ENCODE measurements around the gene WDR75. TPM values are rescaled to one million over a fixed set of nuclear protein-coding genes. Genes with fewer than 3 reads are reported as not detected.

WDR75 gene
- total and polyA plus RNA-seq, 9 of the 15 experiments (the other 6 are each of a cell fraction or from before 2014, with no cell fraction given), result 50.9 to 111 (median 76.4) TPM

DNA sequence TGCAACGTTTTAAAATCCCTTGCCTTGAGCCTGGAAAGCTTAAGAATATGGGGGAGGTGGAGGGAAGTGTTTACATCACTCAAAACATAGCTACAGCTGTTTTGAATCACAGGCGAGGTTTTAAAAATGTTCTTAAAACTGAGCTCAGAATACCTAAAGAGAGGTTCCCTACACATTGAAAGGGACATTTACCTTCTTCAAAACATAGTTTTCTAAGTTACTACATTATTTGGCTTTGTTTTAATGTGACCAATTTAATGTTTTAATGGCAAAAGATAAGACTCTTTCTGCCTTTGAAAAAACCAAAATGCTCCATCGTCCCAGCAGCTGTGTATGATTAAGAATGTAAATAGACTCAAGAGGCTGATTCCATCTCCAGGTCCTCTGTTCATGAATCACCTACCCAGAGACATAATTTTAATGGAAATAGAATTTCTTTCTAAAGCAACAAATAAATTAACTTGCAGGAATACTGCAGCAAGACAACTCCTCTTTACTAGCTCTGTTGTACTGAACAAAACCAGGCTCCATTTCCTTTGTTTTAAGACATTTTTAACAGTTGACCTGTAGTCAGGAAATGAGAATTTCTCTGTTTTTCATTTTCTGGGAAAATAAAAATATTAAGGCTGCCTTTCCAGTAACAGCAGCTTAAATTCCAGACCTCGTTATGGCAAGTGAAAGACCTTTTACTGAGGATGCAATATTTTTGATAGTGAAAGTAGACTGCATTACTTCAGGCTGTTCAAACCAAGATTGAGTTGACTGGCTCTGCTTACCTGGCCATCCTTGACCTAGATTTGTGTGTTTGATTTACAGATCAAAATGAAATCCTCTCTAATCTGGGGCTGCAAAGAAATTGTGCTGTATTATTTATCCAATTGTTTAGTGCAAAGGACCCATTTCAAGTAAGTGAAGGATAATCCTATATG is 33.7 kb upstream of the WDR75 start:
- intact Hi-C loops (cut with micrococcal nuclease), result no loop called here
- POLR2A ChIA-PET, result interaction anchor here (0.7 kb wide), 1 partner anchor 392 kb away, joined by 4 read pairs; no protein-coding TSS in a partner anchor

DNA sequence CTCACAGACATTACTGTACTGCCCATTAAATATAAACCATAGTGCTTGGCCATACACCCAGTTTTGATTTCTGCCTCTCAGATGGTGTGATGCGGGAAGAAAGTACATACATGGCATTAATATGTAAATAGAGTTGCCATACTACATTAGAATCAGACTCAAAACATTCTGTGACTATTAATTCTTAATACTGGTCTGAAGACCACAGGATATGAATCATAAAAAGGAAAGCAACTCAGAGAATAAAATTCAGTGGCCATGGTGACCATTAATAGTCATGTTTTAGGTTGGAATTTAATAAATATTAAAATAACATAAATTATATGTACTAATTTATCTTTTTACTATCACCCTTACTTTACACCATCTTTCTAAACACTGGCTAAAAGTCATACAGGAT is 33.0 kb upstream of the WDR75 start:
- no peaks in the 10 kb centered on the region for H3K27me3 ChIP-seq (ENCODE audit: control insufficient read depth in 2 of 2, insufficient read depth in 2 of 2, low read length in 2 of 2)
- no peaks in the 10 kb centered on the region for H3K4me1 ChIP-seq (replicated peaks in 1 of 2; ENCODE audit: control insufficient read depth in 2 of 2, insufficient read depth in 2 of 2, low read length in 2 of 2)
- no peak overlapping the region for H3K27ac ChIP-seq (ENCODE audit: extremely low read depth, low read depth, low read length)
- no peak overlapping the region for H2AFZ ChIP-seq (ENCODE audit: low read depth, low read length)
- no peak overlapping the region for H3K4me3 ChIP-seq
- POLR2A ChIA-PET, result no interaction called here
- H3K9me1 ChIP-seq (ENCODE audit: control insufficient read depth, insufficient read depth, low read length), result no peaks in the 10 kb centered on the region
- no peak overlapping the region for H3K9ac ChIP-seq (ENCODE audit: insufficient read depth in 1 of 2, low read depth in 2 of 2, low read length in 2 of 2)
- H3K79me2 ChIP-seq (ENCODE audit: control insufficient read depth, insufficient read depth, low read length), result no peaks in the 10 kb centered on the region
- FAIRE-seq (no peak), ATAC-seq (no peak), DNase-seq (ENCODE audit: extremely low read depth in 1 of 4, low spot score in 3 of 4) (no peak)
- no peaks in the 10 kb centered on the region for H3K36me3 ChIP-seq (ENCODE audit: control insufficient read depth, insufficient read depth, low read length)
- TF ChIP-seq NFYB (IDR thresholded peaks at IDR 0.05; ENCODE audit: extremely low read depth, insufficient read length), result no peak
- no peak for TF ChIP-seq TFAM (CRISPR knock-in tag; conservative IDR thresholded peaks at IDR 0.05)
- no peak for TF ChIP-seq CXXC5 (CRISPR knock-in tag; IDR thresholded peaks at IDR 0.05)
- TF ChIP-seq ZNF717 (CRISPR knock-in tag; IDR thresholded peaks at IDR 0.05), result no peak
- WGBS (ENCODE audit: insufficient coverage, low coverage, missing lambda C conversion rate), result no CpG with 5 or more reads among the region's 1 CpG
- no peaks in the 10 kb centered on the region for H3K9me3 ChIP-seq (replicated peaks; ENCODE audit: control insufficient read depth, insufficient read depth, low read depth, low read length)
- intact Hi-C loops (cut with micrococcal nuclease) (no loop called here), in situ Hi-C loops (cut with MboI) (loop anchor here (25.0 kb wide), 1 partner anchor 1896 kb away; no protein-coding TSS in a partner anchor)
- H3K4me2 ChIP-seq (ENCODE audit: insufficient read depth, low read length), result no peak overlapping the region
- CTCF ChIA-PET (ENCODE audit: low intra/inter-chr PET ratio), result no interaction called here
- BruUV-seq (replicated peaks), result no TSS peak
- no peaks in the 10 kb centered on the region for H4K20me1 ChIP-seq (replicated peaks; ENCODE audit: control insufficient read depth, insufficient read depth, low read length)

More for the DNA sequence above, 33.7 kb upstream of the WDR75 start:
- H3K4me1 ChIP-seq (replicated peaks in 1 of 2; ENCODE audit: control insufficient read depth in 2 of 2, insufficient read depth in 2 of 2, low read length in 2 of 2), result no peaks in the 10 kb centered on the region
- CTCF ChIA-PET (ENCODE audit: low intra/inter-chr PET ratio), result no interaction called here
- H3K9me1 ChIP-seq (ENCODE audit: control insufficient read depth, insufficient read depth, low read length), result no peaks in the 10 kb centered on the region
- H4K20me1 ChIP-seq (replicated peaks; ENCODE audit: control insufficient read depth, insufficient read depth, low read length), result no peaks in the 10 kb centered on the region
- no peaks in the 10 kb centered on the region for H3K79me2 ChIP-seq (ENCODE audit: control insufficient read depth, insufficient read depth, low read length)
- BruUV-seq (replicated peaks), result no TSS peak
- no peak overlapping the region for H2AFZ ChIP-seq (ENCODE audit: low read depth, low read length)
- in situ Hi-C loops (cut with MboI), result loop anchor here (25.0 kb wide), 1 partner anchor 1895 kb away; no protein-coding TSS in a partner anchor
- no peaks in the 10 kb centered on the region for H3K27me3 ChIP-seq (ENCODE audit: control insufficient read depth in 2 of 2, insufficient read depth in 2 of 2, low read length in 2 of 2)
- ATAC-seq (no peak), FAIRE-seq (no peak), DNase-seq (ENCODE audit: extremely low read depth in 1 of 4, low spot score in 3 of 4) (no peak)
- no peak overlapping the region for H3K9ac ChIP-seq (ENCODE audit: insufficient read depth in 1 of 2, low read depth in 2 of 2, low read length in 2 of 2)
- WGBS (ENCODE audit: insufficient coverage, low coverage, missing lambda C conversion rate), result 2% methylated on average over 4 of the region's 4 CpGs
- no peaks in the 10 kb centered on the region for H3K9me3 ChIP-seq (replicated peaks; ENCODE audit: control insufficient read depth, insufficient read depth, low read depth, low read length)
- no peak overlapping the region for H3K27ac ChIP-seq (ENCODE audit: extremely low read depth, low read depth, low read length)
- H3K36me3 ChIP-seq (ENCODE audit: control insufficient read depth, insufficient read depth, low read length), result no peaks in the 10 kb centered on the region
- no peak overlapping the region for H3K4me3 ChIP-seq
- H3K4me2 ChIP-seq (ENCODE audit: insufficient read depth, low read length), result no peak overlapping the region
- TF ChIP-seq EWSR1 (IDR thresholded peaks at IDR 0.05; ENCODE audit: borderline replicate concordance, low read depth, partially characterized antibody) (no peak), YBX1 (IDR thresholded peaks at IDR 0.05) (no peak), KDM1A (IDR thresholded peaks at IDR 0.05) (no peak), FOXJ2 (tag; IDR thresholded peaks at IDR 0.05) (no peak), TAF7 (tag; IDR thresholded peaks at IDR 0.05) (no peak), ZNF77 (CRISPR knock-in tag; IDR thresholded peaks at IDR 0.05) (no peak), MTA3 (IDR thresholded peaks at IDR 0.05; ENCODE audit: borderline replicate concordance) (no peak), ZNF766 (CRISPR knock-in tag; conservative IDR thresholded peaks at IDR 0.05) (no peak), ARNT (IDR thresholded peaks at IDR 0.05) (no peak), GATAD2A (IDR thresholded peaks at IDR 0.05) (no peak), RHOXF2B (CRISPR knock-in tag; conservative IDR thresholded peaks at IDR 0.05) (no peak), ZNF217 (CRISPR knock-in tag; IDR thresholded peaks at IDR 0.05) (no peak), PYGO2 (tag; IDR thresholded peaks at IDR 0.05) (no peak)
